GM23338 (cell line): Measurements from ENCODE around the gene RFX3. TPM values are rescaled to one million over a fixed set of nuclear protein-coding genes. Genes with fewer than 3 reads are reported as not detected.

ENCODE experiments used
- ATAC-seq: fragments of 200-7000 bp; cut with Tn5 transposase; 3 replicates; pipeline ENCODE4 v1.9.1; 2020
- DNase-seq: peaks from one replicate; pipeline ENCODE4 v3.0.0-alpha.2; 2015; ENCODE audit warnings: low spot score
- H2AFZ ChIP-seq: fragments of 200-600 bp; sonication (generic); 2 replicates; pipeline ENCODE4 v1.8.0; 2016; ENCODE audit warnings: antibody characterized with exemption, mild to moderate bottlenecking, moderate library complexity
- H3F3A ChIP-seq: fragments of 200-600 bp; sonication (generic); replicated peaks from 2 replicates; pipeline ENCODE4 v1.8.0; 2017; ENCODE audit warnings: antibody characterized with exemption, mixed run types, low read depth
- H3K27ac ChIP-seq: fragments of 200-600 bp; sonication (generic); 2 replicates; pipeline ENCODE4 v1.6.1; 2016; ENCODE audit warnings: low read depth
- H3K27me3 ChIP-seq: fragments of 200-600 bp; sonication (generic); 2 replicates; pipeline ENCODE4 v1.8.0; 2016; ENCODE audit warnings: mild to moderate bottlenecking, mixed run types, moderate library complexity; ENCODE audit not compliant: insufficient read depth
- H3K36me3 ChIP-seq: fragments of 200-600 bp; sonication (generic); 2 replicates; pipeline ENCODE4 v1.8.0; 2016; ENCODE audit warnings: mild to moderate bottlenecking; ENCODE audit not compliant: insufficient read depth
- H3K4me1 ChIP-seq: fragments of 200-600 bp; sonication (generic); 2 replicates; pipeline ENCODE4 v1.8.0; 2016; ENCODE audit warnings: mild to moderate bottlenecking, moderate library complexity; ENCODE audit not compliant: insufficient read depth
- H3K4me2 ChIP-seq: fragments of 200-600 bp; sonication (generic); 2 replicates; pipeline ENCODE4 v1.7.1; 2017; ENCODE audit warnings: mixed run types
- H3K4me3 ChIP-seq: fragments of 200-600 bp; sonication (generic); 2 replicates; pipeline ENCODE4 v1.6.1; 2016; ENCODE audit warnings: mixed run types
- H3K79me2 ChIP-seq: fragments of 200-600 bp; sonication (generic); replicated peaks from 2 replicates; pipeline ENCODE4 v1.8.0; 2017; ENCODE audit warnings: mild to moderate bottlenecking; ENCODE audit not compliant: insufficient read depth
- H3K9me2 ChIP-seq: fragments of 200-600 bp; sonication (generic); 2 replicates; pipeline ENCODE4 v1.8.0; 2017; ENCODE audit not compliant: insufficient read depth
- H4K20me1 ChIP-seq: fragments of 200-600 bp; sonication (generic); replicated peaks from 2 replicates; pipeline ENCODE4 v1.8.0; 2017; ENCODE audit warnings: mild to moderate bottlenecking; ENCODE audit not compliant: insufficient read depth
- H3K27ac Mint-ChIP-seq: 2 replicates; pipeline ENCODE4 v1.8.0; 2020; ENCODE audit warnings: inconsistent platforms, mild to moderate bottlenecking, moderate library complexity, mixed read lengths
- H3K27me3 Mint-ChIP-seq: 3 replicates; pipeline ENCODE4 v1.8.0; 2022; ENCODE audit warnings: low read depth, mild to moderate bottlenecking, moderate library complexity, mixed read lengths, inconsistent platforms; ENCODE audit not compliant: insufficient read depth, poor library complexity
- H3K36me3 Mint-ChIP-seq: 3 replicates; pipeline ENCODE4 v1.8.0; 2021; ENCODE audit warnings: low read depth, mild to moderate bottlenecking, inconsistent platforms, moderate library complexity, mixed read lengths
- H3K4me1 Mint-ChIP-seq: 3 replicates; pipeline ENCODE4 v1.8.0; 2020; ENCODE audit warnings: mild to moderate bottlenecking, inconsistent platforms, mixed read lengths
- H3K4me3 Mint-ChIP-seq: 3 replicates; pipeline ENCODE4 v1.8.0; 2021; ENCODE audit warnings: moderate library complexity, mild to moderate bottlenecking, inconsistent platforms, mixed read lengths
- H3K9me3 Mint-ChIP-seq: 3 replicates; pipeline ENCODE4 v1.8.0; 2020; ENCODE audit warnings: moderate library complexity, mild to moderate bottlenecking, inconsistent platforms, mixed read lengths
- CREB1 ChIP-seq: fragments of 250-450 bp; sonication (Bioruptor Pico); IDR thresholded peaks from 2 replicates; pipeline ENCODE4 v1.5.0; 2020; ENCODE audit warnings: low read depth, mild to moderate bottlenecking, moderate library complexity
- CTCF ChIP-seq, 2 experiments: fragments of 200-600 bp in 1 of 2; sonication (generic) in 1 of 2; conservative IDR thresholded peaks; 2 replicates each; pipeline versions ENCODE4 v1.5.1 to v1.6.1; 2016 to 2017; ENCODE audit warnings: antibody characterized with exemption in 2 of 2, low read depth in 2 of 2, mild to moderate bottlenecking in 2 of 2, moderate library complexity in 1 of 2
- ETS1 ChIP-seq: IDR thresholded peaks from 2 replicates; pipeline ENCODE4 v1.6.1; 2016; ENCODE audit warnings: antibody characterized with exemption
- EZH2 ChIP-seq: fragments of 200-600 bp; sonication (generic); IDR thresholded peaks from one replicate; pipeline ENCODE4 v1.8.0; 2017; ENCODE audit warnings: antibody characterized with exemption, mild to moderate bottlenecking, low read depth; ENCODE audit not compliant: unreplicated experiment
- EZH2phosphoT487 ChIP-seq: fragments of 200-600 bp; sonication (generic); IDR thresholded peaks from one replicate; pipeline ENCODE4 v1.8.1; 2018; ENCODE audit warnings: antibody characterized with exemption; ENCODE audit not compliant: unreplicated experiment
- JUNB ChIP-seq: IDR thresholded peaks from one replicate; pipeline ENCODE4 v1.6.1; 2016; ENCODE audit warnings: antibody characterized with exemption; ENCODE audit not compliant: unreplicated experiment
- NANOG ChIP-seq: IDR thresholded peaks from 2 replicates; pipeline ENCODE4 v1.6.1; 2016; ENCODE audit warnings: antibody characterized with exemption, borderline replicate concordance
- POLR2AphosphoS5 ChIP-seq: IDR thresholded peaks from 2 replicates; pipeline ENCODE4 v1.6.1; 2016; ENCODE audit warnings: antibody characterized with exemption, low read depth
- REST ChIP-seq: IDR thresholded peaks from one replicate; pipeline ENCODE4 v1.6.1; 2018; ENCODE audit warnings: antibody characterized with exemption; ENCODE audit not compliant: unreplicated experiment
- STAT1 ChIP-seq: IDR thresholded peaks from one replicate; pipeline ENCODE4 v1.6.1; 2016; ENCODE audit warnings: antibody characterized with exemption; ENCODE audit not compliant: unreplicated experiment
- ZNF114 ChIP-seq: fragments of 250-450 bp; sonication (Bioruptor Pico); IDR thresholded peaks from 2 replicates; pipeline ENCODE4 v1.5.0; 2020; ENCODE audit warnings: mild to moderate bottlenecking, moderate library complexity
- ZNF331 ChIP-seq: fragments of 250-450 bp; sonication (Bioruptor Pico); IDR thresholded peaks from 2 replicates; pipeline ENCODE4 v1.5.0; 2020; ENCODE audit warnings: low read depth, mild to moderate bottlenecking, moderate library complexity
- polyA plus RNA-seq: library from polyadenylated mRNA; unstranded; fragments of >200 nt; fragmentation: Nextera tagmentation; extraction: Ambion mirVana; gene quantifications from 2 replicates; pipeline ENCODE4 v1.2.1, GENCODE V29; 2016
- total RNA-seq: library from RNA; depleted of rRNA; stranded (reverse); fragments of >200 nt; shearing (Covaris generic); gene quantifications from 2 replicates; pipeline ENCODE4 v1.2.3, GENCODE V29; 2014
- TF ChIP-seq, protein P1 (sequence below): fragments of 250-450 bp; sonication (Bioruptor Pico); IDR thresholded peaks from 2 replicates; pipeline ENCODE4 v1.5.0; 2020; ENCODE audit warnings: mild to moderate bottlenecking, moderate library complexity

The RFX3 gene
- total and polyA plus RNA-seq, 2 experiments from 2014 or later = 9.8 to 22.1 TPM

DNA sequence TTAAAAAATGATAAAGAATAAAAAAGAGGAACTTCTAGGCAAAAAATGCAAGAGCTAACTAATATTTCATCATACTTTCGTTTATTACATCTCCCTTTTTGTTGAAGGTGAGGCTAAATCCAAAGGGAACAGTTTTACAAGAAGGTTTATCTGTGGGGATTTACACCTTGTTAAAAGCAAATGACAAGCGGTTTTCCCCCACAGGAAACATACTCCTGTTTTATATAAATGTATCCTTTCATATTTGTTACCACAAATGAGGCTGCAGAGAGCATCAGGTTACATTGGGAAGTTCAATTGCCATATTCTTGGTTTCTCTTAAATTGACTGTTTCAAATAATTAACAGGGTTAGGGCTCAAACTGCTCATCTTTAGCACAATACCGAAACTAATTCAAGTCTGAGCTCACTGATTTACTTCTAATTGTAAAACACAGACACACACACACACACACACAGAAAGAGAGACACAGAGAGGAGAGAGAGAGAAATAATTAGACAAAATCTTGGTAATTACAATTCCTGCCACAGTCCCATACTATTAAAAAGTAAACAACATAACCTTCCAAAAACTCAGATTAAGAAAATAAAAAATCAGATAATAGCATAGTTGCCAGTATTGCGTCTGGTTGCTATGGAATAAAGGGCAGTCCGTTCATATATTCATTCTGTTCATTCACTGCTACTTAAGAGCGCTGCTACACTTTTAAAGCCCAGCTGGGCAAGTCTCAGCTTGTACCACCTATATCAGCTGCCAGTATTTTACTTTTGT lies 17.1 kb downstream of the RFX3 start:
- peak overlapping the region; percentile 50 for H3K4me2 ChIP-seq
- no peaks in the 10 kb centered on the region for H4K20me1 ChIP-seq
- Mint-ChIP-seq H3K27me3 (no peaks in the 10 kb centered on the region), H3K4me1 (peaks cover 50% of the 10 kb centered on the region), H3K9me3 (no peaks in the 10 kb centered on the region), H3K4me3 (no peak overlapping the region), H3K27ac (peak overlapping the region; percentile 93), H3K36me3 (no peaks in the 10 kb centered on the region; the same call in 2 of the 3 replicates)
- H3K27me3 ChIP-seq = no peaks in the 10 kb centered on the region
- no peak for DNase-seq
- H3K4me3 ChIP-seq = no peak overlapping the region
- H2AFZ ChIP-seq = no peak overlapping the region
- TF ChIP-seq ZNF114 (no peak), ETS1 (no peak), JUNB (no peak), CTCF (conservative IDR thresholded peaks at IDR 0.05; ENCODE audit: low read depth in 2 of 2) (no peak), ZNF331 (CRISPR knock-in tag) (no peak), STAT1 (no peak), POLR2AphosphoS5 (no peak), EZH2 (no peak), CREB1 (CRISPR knock-in tag) (no peak), REST (no peak), EZH2phosphoT487 (no peak), NANOG (no peak)
- TF ChIP-seq, protein P1, sequence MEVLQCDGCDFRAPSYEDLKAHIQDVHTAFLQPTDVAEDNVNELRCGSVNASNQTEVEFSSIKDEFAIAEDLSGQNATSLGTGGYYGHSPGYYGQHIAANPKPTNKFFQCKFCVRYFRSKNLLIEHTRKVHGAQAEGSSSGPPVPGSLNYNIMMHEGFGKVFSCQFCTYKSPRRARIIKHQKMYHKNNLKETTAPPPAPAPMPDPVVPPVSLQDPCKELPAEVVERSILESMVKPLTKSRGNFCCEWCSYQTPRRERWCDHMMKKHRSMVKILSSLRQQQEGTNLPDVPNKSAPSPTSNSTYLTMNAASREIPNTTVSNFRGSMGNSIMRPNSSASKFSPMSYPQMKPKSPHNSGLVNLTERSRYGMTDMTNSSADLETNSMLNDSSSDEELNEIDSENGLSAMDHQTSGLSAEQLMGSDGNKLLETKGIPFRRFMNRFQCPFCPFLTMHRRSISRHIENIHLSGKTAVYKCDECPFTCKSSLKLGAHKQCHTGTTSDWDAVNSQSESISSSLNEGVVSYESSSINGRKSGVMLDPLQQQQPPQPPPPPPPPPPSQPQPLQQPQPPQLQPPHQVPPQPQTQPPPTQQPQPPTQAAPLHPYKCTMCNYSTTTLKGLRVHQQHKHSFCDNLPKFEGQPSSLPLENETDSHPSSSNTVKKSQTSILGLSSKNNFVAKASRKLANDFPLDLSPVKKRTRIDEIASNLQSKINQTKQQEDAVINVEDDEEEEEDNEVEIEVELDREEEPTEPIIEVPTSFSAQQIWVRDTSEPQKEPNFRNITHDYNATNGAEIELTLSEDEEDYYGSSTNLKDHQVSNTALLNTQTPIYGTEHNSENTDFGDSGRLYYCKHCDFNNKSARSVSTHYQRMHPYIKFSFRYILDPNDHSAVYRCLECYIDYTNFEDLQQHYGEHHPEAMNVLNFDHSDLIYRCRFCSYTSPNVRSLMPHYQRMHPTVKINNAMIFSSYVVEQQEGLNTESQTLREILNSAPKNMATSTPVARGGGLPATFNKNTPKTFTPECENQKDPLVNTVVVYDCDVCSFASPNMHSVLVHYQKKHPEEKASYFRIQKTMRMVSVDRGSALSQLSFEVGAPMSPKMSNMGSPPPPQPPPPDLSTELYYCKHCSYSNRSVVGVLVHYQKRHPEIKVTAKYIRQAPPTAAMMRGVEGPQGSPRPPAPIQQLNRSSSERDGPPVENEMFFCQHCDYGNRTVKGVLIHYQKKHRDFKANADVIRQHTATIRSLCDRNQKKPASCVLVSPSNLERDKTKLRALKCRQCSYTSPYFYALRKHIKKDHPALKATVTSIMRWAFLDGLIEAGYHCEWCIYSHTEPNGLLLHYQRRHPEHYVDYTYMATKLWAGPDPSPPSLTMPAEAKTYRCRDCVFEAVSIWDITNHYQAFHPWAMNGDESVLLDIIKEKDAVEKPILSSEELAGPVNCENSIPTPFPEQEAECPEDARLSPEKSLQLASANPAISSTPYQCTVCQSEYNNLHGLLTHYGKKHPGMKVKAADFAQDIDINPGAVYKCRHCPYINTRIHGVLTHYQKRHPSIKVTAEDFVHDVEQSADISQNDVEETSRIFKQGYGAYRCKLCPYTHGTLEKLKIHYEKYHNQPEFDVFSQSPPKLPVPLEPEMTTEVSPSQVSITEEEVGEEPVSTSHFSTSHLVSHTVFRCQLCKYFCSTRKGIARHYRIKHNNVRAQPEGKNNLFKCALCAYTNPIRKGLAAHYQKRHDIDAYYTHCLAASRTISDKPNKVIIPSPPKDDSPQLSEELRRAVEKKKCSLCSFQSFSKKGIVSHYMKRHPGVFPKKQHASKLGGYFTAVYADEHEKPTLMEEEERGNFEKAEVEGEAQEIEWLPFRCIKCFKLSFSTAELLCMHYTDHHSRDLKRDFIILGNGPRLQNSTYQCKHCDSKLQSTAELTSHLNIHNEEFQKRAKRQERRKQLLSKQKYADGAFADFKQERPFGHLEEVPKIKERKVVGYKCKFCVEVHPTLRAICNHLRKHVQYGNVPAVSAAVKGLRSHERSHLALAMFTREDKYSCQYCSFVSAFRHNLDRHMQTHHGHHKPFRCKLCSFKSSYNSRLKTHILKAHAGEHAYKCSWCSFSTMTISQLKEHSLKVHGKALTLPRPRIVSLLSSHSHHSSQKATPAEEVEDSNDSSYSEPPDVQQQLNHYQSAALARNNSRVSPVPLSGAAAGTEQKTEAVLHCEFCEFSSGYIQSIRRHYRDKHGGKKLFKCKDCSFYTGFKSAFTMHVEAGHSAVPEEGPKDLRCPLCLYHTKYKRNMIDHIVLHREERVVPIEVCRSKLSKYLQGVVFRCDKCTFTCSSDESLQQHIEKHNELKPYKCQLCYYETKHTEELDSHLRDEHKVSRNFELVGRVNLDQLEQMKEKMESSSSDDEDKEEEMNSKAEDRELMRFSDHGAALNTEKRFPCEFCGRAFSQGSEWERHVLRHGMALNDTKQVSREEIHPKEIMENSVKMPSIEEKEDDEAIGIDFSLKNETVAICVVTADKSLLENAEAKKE (CRISPR knock-in tag) = no peak
- H3K36me3 ChIP-seq = no peaks in the 10 kb centered on the region
- H3K79me2 ChIP-seq = peaks cover 57% of the 10 kb centered on the region
- peak overlapping the region; percentile 65; the same call in 1 of the 2 replicates for H3K27ac ChIP-seq
- H3F3A ChIP-seq = no peaks in the 10 kb centered on the region
- ATAC-seq = no peak
- peaks cover 36% of the 10 kb centered on the region for H3K4me1 ChIP-seq
- no peaks in the 10 kb centered on the region for H3K9me2 ChIP-seq
